GM18951 (cell line): Measurements from ENCODE around the gene CDH11.

Source experiments
- POLR2A ChIP-seq: IDR thresholded peaks from 4 replicates; pipeline ENCODE4 v1.6.1; 2011; ENCODE audit warnings: mild to moderate bottlenecking; ENCODE audit not compliant: insufficient read length, insufficient read depth; ENCODE audit errors: extremely low read depth
- in situ Hi-C: fragments of 300-500 bp; cut with MboI; formaldehyde crosslinking; loops from one replicate; pipeline ENCODE4 v1.12.0; 2022; ENCODE audit warnings: low sequenced_read_pairs, mixed read lengths, inconsistent platforms; ENCODE audit not compliant: unreplicated experiment

Gene CDH11

DNA sequence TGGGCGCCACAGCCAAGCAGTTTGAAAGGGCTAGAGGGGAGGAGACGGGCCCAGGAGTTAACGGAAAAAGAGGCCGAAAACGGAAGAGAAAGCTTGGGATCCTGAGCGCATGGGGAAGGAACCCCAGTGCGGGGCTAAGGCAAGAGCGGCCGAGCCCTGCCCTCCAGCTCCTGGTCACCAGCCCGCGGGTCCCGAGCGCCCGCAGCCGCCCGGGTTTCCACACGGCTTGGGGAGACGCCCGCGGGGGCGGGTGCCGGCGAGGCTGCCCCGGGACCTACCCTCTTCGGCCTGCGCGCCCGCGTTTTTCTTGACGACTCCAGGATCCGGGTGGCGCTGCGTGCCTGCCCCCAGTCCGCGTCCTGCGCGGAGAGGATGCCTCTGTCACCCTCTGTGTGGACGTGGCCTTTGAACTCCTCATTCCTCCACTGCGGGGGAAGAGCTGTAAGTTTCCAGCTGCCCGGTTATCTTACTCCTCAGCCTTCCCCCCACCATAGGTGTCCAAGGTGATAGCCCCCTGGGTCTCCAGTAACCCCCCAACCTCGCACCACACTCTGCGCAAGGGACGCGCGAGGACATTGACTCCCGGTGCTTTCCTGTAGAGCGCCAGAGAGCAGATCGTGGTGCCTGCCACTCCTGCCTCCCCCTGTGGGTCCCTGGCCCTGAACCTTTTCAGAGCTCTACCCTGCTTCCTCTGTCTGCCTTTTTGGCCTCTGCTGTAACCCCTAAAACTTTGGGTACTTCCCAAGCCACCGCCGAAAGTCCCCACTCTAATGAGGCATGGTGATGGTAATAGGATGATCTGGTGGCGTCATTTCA lies 1.7 kb upstream of the CDH11 start:
- in situ Hi-C loops: no loop called here
- TF ChIP-seq POLR2A: no peak

DNA sequence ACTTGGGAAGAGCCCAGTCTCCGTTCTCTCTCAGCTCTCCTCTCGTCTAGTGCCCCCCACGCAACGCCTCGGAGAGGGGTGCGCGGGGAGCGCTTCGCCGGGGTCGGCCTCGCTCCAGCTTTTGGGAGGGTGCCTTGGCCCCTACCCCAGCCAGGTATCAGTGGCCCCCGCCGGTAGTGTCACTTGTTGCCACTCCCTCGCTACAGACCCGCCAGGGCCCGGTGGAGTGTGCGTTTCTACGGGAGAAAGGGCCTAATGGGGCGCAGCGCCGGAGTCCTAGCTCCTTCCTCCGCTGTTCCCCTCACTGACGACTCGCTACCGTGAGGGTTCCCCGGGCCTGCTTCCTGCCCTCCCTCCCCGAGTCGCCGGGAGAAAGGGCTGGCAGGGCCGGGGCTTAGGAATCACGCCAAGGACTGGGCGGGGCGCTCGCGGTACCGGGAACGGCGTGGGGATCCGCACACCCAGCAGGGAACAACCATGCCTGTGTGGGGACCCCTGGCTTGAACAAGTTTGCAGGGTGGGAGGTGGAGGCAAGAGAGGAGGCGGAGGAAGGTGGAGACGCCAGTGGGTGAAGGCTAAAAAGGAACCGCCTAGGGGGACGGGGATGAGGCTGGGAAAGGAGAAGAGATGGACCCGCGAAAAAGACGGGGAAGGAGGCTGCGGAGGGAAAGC lies 997 bp upstream of the CDH11 start:
- in situ Hi-C loops: no loop called here
- no peak for TF ChIP-seq POLR2A

DNA sequence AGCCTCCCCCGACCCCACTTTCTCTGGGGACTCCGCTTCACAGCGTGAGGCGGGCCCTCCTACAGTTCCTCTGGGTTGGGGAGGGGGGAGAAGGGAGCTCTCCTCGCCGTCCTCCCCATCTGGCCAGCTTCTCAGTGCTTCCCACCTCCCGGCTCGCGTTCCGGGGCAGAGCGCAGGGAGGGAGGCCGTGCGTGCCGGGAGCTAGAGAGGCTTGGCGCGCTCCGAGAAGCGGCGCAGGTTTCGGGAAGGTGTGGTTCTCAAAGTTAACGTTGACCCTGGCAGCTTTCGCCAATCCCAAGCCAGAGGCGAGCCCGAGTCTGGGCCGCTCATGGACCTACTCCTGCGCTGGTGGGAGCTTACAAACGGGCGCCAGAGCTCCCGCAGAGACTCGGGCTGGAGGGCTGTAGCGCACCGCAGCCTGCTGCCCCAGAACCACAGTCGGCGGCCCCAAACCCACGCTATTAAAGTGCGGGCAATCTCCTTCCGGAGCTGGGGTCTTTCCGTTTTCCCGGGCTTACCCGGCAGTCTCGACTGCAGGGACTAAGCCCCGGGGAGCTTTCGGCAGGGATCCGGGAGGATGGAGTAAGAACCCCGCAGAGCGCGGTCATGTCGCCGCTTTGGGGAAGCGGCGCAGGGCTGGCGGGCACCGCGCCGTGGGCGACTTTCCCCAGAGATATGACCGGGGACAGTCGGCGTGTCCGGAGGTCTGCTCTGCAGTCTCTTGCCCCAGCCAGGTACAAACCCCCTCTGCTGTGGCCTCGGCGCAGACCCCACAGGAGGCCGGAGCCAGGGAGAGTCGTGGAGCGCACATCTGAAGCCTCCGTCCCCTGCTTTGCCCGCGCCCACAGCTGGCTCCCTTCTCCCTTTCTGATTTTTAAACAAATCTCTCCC lies 787 bp downstream of the CDH11 start:
- no peak for TF ChIP-seq POLR2A
- in situ Hi-C loops: no loop called here

DNA sequence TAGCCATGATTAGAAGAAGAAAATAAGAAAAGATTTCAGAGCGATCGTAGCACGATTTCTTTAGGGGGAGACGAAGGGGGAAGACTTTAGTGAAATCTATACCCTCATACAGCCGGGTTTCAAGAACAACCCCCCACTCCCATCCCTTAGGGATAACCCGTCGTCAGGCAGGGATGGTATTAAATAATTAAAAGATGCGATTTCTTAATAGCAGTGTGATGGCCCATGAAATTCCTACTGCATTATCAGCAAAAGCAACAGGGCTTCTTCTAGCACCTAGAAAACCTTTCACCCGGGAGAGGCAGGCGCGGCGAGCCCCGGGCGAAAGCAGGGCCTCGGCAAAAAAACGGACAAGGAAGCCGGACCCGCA lies 1.4 kb downstream of the CDH11 start:
- in situ Hi-C loops: no loop called here
- TF ChIP-seq POLR2A: no peak

DNA sequence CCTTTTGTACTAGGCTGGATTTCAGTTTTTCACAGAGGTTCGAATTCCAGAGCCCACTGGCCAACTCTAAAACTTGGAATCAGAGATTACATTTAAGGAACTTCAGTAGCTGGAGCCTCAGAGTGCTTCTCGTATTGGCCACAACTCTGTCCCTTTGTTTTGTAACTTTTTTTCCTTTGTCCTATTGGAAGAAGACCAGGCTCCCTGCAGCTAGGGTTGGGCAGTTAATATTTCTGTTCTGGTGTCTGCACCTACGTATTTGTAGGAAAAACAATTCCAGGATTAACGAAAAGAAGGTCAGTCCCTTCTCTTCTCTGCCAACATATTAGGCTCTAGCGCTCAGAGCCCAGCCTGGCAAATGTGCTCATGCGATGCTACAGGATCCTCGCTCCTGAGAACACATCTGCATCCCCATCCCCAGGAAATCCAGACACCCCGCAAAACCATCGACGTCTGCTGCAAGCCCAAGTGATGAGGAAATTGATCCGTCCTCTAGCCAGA lies 1.9 kb downstream of the CDH11 start:
- TF ChIP-seq POLR2A: no peak
- in situ Hi-C loops: no loop called here

DNA sequence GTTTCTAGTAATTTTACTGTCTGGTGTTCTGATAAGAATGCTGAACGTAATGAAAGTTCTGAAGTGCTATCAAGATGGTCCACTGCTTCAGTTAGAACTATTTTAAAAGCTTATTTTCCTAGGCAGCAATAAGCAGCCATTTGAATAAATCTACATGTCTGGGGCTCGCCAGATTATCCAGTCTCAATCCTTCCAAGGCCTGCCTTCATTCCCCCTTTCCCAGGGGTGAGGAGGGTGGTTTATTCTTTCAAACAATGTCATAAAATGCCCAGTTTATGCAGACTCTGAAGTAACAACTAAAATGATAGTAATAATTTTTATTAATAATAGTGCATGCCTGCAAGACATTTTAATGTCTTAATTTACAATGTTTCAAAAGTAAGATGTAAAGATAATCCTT lies 2.4 kb downstream of the CDH11 start:
- no peak for TF ChIP-seq POLR2A
- in situ Hi-C loops: no loop called here

DNA sequence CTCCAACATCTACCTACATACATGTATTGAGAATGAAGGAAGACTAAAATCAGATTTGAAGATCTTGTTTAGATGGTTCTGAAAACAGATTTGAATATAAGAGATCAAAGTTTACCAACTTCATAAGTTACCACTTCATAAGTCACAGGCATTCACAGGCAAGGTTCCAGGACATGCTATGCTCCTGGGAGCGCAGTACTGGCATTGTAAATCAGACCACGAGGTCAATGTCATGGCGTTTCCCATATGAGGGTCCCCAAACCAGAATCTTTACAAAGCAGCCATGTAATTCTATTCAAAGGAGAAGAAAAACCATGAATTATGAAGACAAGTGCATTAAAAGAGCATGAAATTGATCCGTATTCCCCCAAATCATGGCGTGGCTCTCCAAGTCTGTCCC lies 3.0 kb downstream of the CDH11 start:
- TF ChIP-seq POLR2A: no peak
- in situ Hi-C loops: no loop called here

DNA sequence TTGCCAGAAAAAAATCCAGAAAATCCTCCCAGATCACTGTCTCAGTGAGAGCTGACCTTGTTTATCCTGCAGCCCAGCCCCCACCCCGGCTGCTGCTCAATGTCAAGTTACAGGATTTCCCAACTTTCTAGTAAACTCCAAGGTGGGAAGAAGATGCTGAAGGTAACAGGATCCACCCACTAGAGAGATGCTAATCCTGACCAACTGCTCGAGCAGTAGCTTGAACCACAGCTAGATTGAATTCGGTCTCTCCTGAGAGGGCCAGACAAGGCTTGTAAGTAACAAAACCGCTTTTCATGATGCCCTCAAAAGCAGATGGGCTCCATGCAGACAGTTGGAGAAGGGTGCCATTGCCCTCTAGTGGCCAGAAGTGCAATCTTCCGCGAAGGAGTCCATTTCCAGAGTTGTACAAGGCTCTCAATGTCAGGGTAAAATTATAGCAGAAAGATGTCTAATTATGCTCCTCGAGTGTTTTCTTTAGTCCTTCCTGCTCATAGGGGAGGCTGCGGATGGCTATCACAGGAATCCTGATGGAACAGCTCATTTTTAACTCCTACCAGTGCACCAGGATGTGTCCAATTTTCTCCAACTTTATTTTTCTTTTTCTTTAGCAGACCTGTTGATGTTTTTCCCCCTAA lies 3.9 kb downstream of the CDH11 start:
- TF ChIP-seq POLR2A: no peak
- in situ Hi-C loops: no loop called here

DNA sequence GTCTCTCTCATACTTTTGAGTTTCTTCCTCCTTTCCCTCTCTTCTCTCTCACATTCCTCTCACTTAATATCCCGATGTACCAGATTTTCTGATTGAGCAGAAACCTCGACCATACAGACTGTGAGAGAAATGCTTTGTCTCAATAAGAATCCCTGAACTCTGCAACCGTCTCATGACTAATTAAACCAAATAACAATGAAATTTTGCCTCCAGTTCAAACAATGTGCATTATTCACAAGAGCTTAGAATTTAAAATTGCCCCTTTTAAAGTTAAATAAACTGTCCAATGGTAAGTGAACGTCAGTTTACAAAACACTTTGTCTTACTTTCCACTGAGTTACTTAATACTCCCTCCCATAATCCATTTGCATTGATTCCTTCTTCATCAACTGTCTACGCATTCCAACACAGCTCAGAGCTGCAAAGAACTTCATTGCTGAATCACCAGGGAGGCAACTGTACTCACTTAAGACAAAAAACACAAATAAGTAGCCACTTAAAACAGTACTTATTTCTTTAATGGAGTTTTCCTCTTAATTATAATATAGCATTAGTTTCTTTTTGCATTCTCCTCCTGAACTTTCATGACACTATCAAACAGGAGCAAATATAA lies 4.9 kb downstream of the CDH11 start:
- in situ Hi-C loops: no loop called here
- TF ChIP-seq POLR2A: no peak

DNA sequence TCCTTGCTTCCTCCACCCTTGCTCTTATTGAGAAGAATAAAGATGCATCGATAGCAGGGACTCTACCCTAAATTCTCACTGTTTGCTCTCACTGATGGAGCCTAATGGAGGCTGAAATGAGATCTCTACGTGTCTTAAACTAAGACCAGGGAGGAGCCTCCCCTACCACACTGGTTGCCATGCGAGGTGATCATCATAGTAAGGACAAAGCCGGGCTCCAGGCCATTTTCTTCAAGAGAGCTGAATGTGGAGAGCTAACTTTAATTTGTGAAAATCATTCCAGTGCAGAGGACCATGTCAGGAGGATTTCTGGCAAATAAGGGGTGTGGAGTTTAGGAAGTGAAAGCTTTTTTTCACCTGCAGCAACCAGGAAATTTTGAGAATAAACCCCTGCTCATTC lies 5.6 kb downstream of the CDH11 start:
- in situ Hi-C loops: no loop called here
- TF ChIP-seq POLR2A: no peak

DNA sequence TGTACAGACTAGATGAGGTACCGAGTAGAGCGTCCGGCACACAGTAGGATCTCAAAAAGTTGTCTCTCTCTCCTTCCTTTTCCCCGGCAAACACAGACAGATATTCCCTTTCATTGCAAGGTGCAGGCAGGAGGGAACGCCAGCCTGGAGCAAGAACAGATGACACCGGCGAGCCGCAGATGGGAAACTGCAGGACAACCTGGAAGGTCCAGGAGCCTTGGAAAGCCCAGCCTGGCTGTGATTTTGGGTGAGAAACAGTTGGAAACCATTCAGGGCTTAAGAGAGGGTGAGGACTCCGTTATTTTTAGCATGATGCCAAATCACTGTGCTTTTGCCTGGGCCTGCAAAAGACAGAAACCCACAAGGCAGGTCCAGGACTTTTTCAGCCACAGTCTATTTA lies 7.3 kb downstream of the CDH11 start:
- in situ Hi-C loops: no loop called here

DNA sequence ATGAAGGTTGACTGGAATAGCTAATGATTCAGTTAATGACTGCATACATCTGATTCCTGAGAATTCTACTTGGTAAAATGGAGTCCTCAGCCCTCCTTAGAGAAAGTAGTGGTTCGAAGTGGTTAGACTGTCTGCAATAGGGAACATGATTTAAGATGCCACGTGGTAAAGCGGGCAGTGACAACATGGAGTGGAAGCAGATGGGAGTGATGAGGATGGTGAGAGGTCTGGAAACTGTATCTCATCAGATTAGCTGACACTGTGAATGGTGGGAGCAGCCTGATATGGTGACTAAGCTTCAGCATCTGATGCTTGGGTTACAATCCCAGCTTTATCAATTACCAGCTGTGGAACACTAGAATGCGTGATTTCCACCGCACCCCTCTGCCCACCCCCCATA lies 8.4 kb downstream of the CDH11 start:
- no peak for TF ChIP-seq POLR2A
- in situ Hi-C loops: no loop called here

More for the DNA sequence above, 7.3 kb downstream of the CDH11 start:
- TF ChIP-seq POLR2A: no peak
